TTC549 (cell line): ENCODE results near the gene TENM4.
"Not testable (repeated sequence)": the region's sequence is repeated elsewhere in the genome, so short reads cannot be mapped to it uniquely, and the experiment has no call there.

Source experiments
- FAIRE-seq: peaks from 2 replicates; lab custom pipeline; 2012; peaks lifted over from hg19 to GRCh38; lab: Jason Lieb, UNC

The TENM4 gene

GRCh38 chr11:78834886-78835285 is 605.9 kb downstream of the TENM4 start:
- FAIRE-seq = no peak

- FAIRE-seq = no peak
These were observed 607.6 kb downstream of the TENM4 start for GRCh38 chr11:78833237-78833636.

GRCh38 chr11:78832226-78832947 is 608.4 kb downstream of the TENM4 start:
- FAIRE-seq = no peak

- no peak for FAIRE-seq
These were observed 609.3 kb downstream of the TENM4 start for GRCh38 chr11:78831571-78831970.

- FAIRE-seq = no peak
These were observed 610.5 kb downstream of the TENM4 start for GRCh38 chr11:78830277-78830819.

GRCh38 chr11:78829146-78829545 is 611.7 kb downstream of the TENM4 start:
- no peak for FAIRE-seq

GRCh38 chr11:78828676-78829075 is 612.2 kb downstream of the TENM4 start:
- no peak for FAIRE-seq

GRCh38 chr11:78827291-78827690 is 613.5 kb downstream of the TENM4 start:
- FAIRE-seq = not testable (repeated sequence)

GRCh38 chr11:78825591-78826020 is 615.2 kb downstream of the TENM4 start:
- no peak for FAIRE-seq

- FAIRE-seq = no peak
These were observed 617.2 kb downstream of the TENM4 start for GRCh38 chr11:78823588-78823987.

GRCh38 chr11:78822931-78823423 is 617.9 kb downstream of the TENM4 start:
- FAIRE-seq = no peak

- no peak for FAIRE-seq
These were observed 619.2 kb downstream of the TENM4 start for GRCh38 chr11:78821371-78822306.

- no peak for FAIRE-seq
These were observed 620.1 kb downstream of the TENM4 start for GRCh38 chr11:78820741-78821140.

GRCh38 chr11:78818201-78818600 is 622.6 kb downstream of the TENM4 start:
- FAIRE-seq = no peak

- FAIRE-seq = no peak
These were observed 625.0 kb downstream of the TENM4 start for GRCh38 chr11:78815831-78816230.

- no peak for FAIRE-seq
These were observed 628.1 kb downstream of the TENM4 start for GRCh38 chr11:78812513-78813293.

- FAIRE-seq = no peak
These were observed 630.2 kb downstream of the TENM4 start for GRCh38 chr11:78810559-78811009.

GRCh38 chr11:78809931-78810541 is 630.8 kb downstream of the TENM4 start:
- FAIRE-seq = no peak

GRCh38 chr11:78808923-78809322 is 631.9 kb downstream of the TENM4 start:
- no peak for FAIRE-seq

GRCh38 chr11:78807351-78807750 is 633.5 kb downstream of the TENM4 start:
- no peak for FAIRE-seq

- FAIRE-seq = no peak
These were observed 634.4 kb downstream of the TENM4 start for GRCh38 chr11:78806214-78807004.
